ENCODE data around the gene FCAR.

DNA sequence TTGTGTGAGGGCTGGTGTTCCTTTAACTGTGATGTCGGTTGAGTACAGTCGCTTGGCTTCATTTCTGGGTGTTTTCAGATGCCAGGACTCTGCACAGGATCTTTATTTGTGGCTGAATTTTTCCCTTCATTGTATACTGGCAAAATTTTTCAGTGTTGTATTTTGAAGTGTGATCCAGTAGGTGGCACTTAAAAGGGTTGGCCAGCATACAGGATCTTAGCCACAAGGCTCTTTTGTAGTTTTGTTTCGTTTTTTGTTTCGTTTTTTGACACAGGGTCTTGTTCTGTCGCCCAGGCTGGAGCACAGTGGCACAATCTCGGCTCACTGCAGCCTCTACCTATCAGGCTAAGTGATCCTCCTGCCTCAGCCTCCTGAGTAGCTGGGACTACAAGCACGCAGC lies 8.7 kb downstream of the FCAR start:
- TF ChIP-seq POLR2AphosphoS5 (IDR thresholded peaks at IDR 0.05; ENCODE audit: low read depth, low read length) (no peak), SIN3A (IDR thresholded peaks at IDR 0.05; ENCODE audit: borderline replicate concordance, insufficient read depth, low read length) (no peak), TAF1 (IDR thresholded peaks at IDR 0.05; ENCODE audit: borderline replicate concordance, insufficient read depth, low read length) (no peak)
- TF ChIP-seq, protein P1, sequence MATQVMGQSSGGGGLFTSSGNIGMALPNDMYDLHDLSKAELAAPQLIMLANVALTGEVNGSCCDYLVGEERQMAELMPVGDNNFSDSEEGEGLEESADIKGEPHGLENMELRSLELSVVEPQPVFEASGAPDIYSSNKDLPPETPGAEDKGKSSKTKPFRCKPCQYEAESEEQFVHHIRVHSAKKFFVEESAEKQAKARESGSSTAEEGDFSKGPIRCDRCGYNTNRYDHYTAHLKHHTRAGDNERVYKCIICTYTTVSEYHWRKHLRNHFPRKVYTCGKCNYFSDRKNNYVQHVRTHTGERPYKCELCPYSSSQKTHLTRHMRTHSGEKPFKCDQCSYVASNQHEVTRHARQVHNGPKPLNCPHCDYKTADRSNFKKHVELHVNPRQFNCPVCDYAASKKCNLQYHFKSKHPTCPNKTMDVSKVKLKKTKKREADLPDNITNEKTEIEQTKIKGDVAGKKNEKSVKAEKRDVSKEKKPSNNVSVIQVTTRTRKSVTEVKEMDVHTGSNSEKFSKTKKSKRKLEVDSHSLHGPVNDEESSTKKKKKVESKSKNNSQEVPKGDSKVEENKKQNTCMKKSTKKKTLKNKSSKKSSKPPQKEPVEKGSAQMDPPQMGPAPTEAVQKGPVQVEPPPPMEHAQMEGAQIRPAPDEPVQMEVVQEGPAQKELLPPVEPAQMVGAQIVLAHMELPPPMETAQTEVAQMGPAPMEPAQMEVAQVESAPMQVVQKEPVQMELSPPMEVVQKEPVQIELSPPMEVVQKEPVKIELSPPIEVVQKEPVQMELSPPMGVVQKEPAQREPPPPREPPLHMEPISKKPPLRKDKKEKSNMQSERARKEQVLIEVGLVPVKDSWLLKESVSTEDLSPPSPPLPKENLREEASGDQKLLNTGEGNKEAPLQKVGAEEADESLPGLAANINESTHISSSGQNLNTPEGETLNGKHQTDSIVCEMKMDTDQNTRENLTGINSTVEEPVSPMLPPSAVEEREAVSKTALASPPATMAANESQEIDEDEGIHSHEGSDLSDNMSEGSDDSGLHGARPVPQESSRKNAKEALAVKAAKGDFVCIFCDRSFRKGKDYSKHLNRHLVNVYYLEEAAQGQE (IDR thresholded peaks at IDR 0.05; ENCODE audit: insufficient read depth in 1 of 2, low read depth in 2 of 2, low read length in 2 of 2) = no peak
